Stimulated activated memory B cell treated with anti-CD40 and anti-IgM and Interleukin-4, amounts not matched to agents 10 μg/mL and 1 μg/mL and 100 μg/mL, for 72 hours (primary cell): ENCODE data around the gene PDE4D.

Source experiments
- ATAC-seq: fragments of 150-1000 bp; cut with Tn5 transposase; 2 replicates; pipeline ENCODE4 v1.10.0; 2021
- H3K27ac Mint-ChIP-seq: one replicate; pipeline ENCODE4 v1.8.0; 2022; ENCODE audit warnings: mild to moderate bottlenecking, mixed read lengths
- H3K27me3 Mint-ChIP-seq: one replicate; pipeline ENCODE4 v1.8.0; 2022; ENCODE audit warnings: mixed read lengths
- H3K36me3 Mint-ChIP-seq: one replicate; pipeline ENCODE4 v1.8.0; 2022; ENCODE audit warnings: mixed read lengths
- H3K4me1 Mint-ChIP-seq: one replicate; pipeline ENCODE4 v1.8.0; 2022; ENCODE audit warnings: mixed read lengths
- H3K4me3 Mint-ChIP-seq: one replicate; pipeline ENCODE4 v1.8.0; 2022; ENCODE audit warnings: mild to moderate bottlenecking, moderate library complexity, mixed read lengths
- H3K9me3 Mint-ChIP-seq: one replicate; pipeline ENCODE4 v1.8.0; 2022; ENCODE audit warnings: mixed read lengths

The PDE4D gene

GRCh38 chr5:58927938-58928337, 965.6 kb downstream of the PDE4D start:
- H3K27ac Mint-ChIP-seq: no peak overlapping the region
- no peak for ATAC-seq
- no peaks in the 10 kb centered on the region for H3K36me3 Mint-ChIP-seq
- no peak overlapping the region for H3K4me3 Mint-ChIP-seq
- no peaks in the 10 kb centered on the region for H3K9me3 Mint-ChIP-seq
- no peaks in the 10 kb centered on the region for H3K4me1 Mint-ChIP-seq
- peaks cover 22% of the 10 kb centered on the region for H3K27me3 Mint-ChIP-seq

GRCh38 chr5:58927181-58927580, 966.3 kb downstream of the PDE4D start:
- Mint-ChIP-seq H3K36me3 (no peaks in the 10 kb centered on the region), H3K27ac (no peak overlapping the region), H3K4me1 (no peaks in the 10 kb centered on the region), H3K27me3 (peaks cover 15% of the 10 kb centered on the region), H3K9me3 (no peaks in the 10 kb centered on the region), H3K4me3 (no peak overlapping the region)
- no peak for ATAC-seq

GRCh38 chr5:58926541-58926935, 967.0 kb downstream of the PDE4D start:
- ATAC-seq: no peak
- Mint-ChIP-seq H3K27ac (no peak overlapping the region), H3K27me3 (peaks cover 9% of the 10 kb centered on the region), H3K4me3 (no peak overlapping the region), H3K36me3 (no peaks in the 10 kb centered on the region), H3K4me1 (no peaks in the 10 kb centered on the region), H3K9me3 (no peaks in the 10 kb centered on the region)

- ATAC-seq: no peak
- Mint-ChIP-seq H3K4me1 (no peaks in the 10 kb centered on the region), H3K4me3 (no peak overlapping the region), H3K36me3 (no peaks in the 10 kb centered on the region), H3K27ac (no peak overlapping the region), H3K9me3 (no peaks in the 10 kb centered on the region), H3K27me3 (peaks cover 9% of the 10 kb centered on the region)
Measured at GRCh38 chr5:58925627-58926540, 967.6 kb downstream of the PDE4D start.

- Mint-ChIP-seq H3K36me3 (no peaks in the 10 kb centered on the region), H3K9me3 (no peaks in the 10 kb centered on the region), H3K27me3 (peaks cover 9% of the 10 kb centered on the region), H3K4me1 (no peaks in the 10 kb centered on the region), H3K27ac (no peak overlapping the region), H3K4me3 (no peak overlapping the region)
- ATAC-seq: no peak
Measured at GRCh38 chr5:58924306-58924705, 969.2 kb downstream of the PDE4D start.

- H3K27ac Mint-ChIP-seq: no peak overlapping the region
Measured at GRCh38 chr5:58923355-58923754, 970.2 kb downstream of the PDE4D start.

GRCh38 chr5:58922461-58923171, 970.9 kb downstream of the PDE4D start:
- H3K4me3 Mint-ChIP-seq: no peak overlapping the region

More at GRCh38 chr5:58923355-58923754, 970.2 kb downstream of the PDE4D start:
- H3K9me3 Mint-ChIP-seq: no peaks in the 10 kb centered on the region
- no peaks in the 10 kb centered on the region for H3K4me1 Mint-ChIP-seq
- H3K36me3 Mint-ChIP-seq: no peaks in the 10 kb centered on the region
- peaks cover 9% of the 10 kb centered on the region for H3K27me3 Mint-ChIP-seq
- no peak for ATAC-seq
- no peak overlapping the region for H3K4me3 Mint-ChIP-seq

GRCh38 chr5:58921159-58921558, 972.4 kb downstream of the PDE4D start:
- no peaks in the 10 kb centered on the region for H3K4me1 Mint-ChIP-seq
- no peaks in the 10 kb centered on the region for H3K9me3 Mint-ChIP-seq
- peaks cover 6% of the 10 kb centered on the region for H3K27me3 Mint-ChIP-seq
- H3K36me3 Mint-ChIP-seq: no peaks in the 10 kb centered on the region
- no peak overlapping the region for H3K27ac Mint-ChIP-seq
- no peak overlapping the region for H3K4me3 Mint-ChIP-seq
- no peak for ATAC-seq

More at GRCh38 chr5:58922461-58923171, 970.9 kb downstream of the PDE4D start:
- ATAC-seq: no peak
- Mint-ChIP-seq H3K9me3 (no peaks in the 10 kb centered on the region), H3K27me3 (peaks cover 4% of the 10 kb centered on the region), H3K4me1 (no peaks in the 10 kb centered on the region), H3K36me3 (no peaks in the 10 kb centered on the region), H3K27ac (no peak overlapping the region)

- H3K4me3 Mint-ChIP-seq: no peak overlapping the region
- H3K4me1 Mint-ChIP-seq: no peaks in the 10 kb centered on the region
- H3K27me3 Mint-ChIP-seq: peaks cover 11% of the 10 kb centered on the region
- H3K27ac Mint-ChIP-seq: no peak overlapping the region
- H3K9me3 Mint-ChIP-seq: no peaks in the 10 kb centered on the region
- H3K36me3 Mint-ChIP-seq: no peaks in the 10 kb centered on the region
- ATAC-seq: no peak
Measured at GRCh38 chr5:58919833-58920232, 973.7 kb downstream of the PDE4D start.
